DMS53 (cell line): ENCODE results near the gene TOP3B.

ENCODE experiments used
- DNase-seq: peaks from one replicate; lab custom pipeline; 2025; lab: John Stamatoyannopoulos, UW

Gene TOP3B

DNA sequence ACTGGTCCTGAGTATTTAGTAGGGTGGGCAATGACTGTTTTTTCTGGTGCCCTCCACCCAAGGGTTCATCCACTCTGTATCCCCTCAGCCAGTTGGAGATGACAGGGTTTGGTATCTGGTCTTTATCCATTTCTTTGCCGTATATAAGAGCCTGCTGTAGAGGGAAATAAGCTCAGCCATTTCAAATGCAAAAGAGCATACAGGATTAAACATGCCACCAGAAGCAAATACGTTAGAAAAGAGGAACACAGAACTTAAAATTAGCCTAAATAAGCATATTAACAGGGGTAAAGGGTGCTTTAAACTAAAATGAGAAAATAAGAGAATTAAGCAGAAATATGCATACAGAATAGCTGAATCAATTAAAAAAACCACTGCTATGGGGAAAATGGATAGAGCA, 27.8 kb upstream of the TOP3B start:
- no peak for DNase-seq

DNA sequence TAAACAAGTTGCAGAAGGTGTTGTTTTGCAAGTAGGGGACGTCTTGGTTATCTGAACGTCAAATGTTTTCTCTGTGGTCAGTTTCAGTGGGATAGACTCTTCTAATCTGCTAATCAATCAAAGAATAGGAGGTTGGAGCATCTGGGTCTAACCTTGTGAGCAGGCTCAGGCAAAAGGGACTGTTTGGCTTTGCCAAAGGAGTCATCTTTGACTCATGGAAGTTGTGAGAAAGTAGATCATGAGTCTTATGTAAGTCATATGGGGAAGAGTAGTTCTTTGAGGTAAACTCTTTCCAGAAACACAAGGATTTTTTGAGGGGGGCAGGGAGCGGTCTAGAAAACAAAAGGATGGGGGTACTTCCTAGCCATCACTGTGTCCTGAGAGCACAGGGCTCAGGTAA, 27.1 kb upstream of the TOP3B start:
- no peak for DNase-seq

DNA sequence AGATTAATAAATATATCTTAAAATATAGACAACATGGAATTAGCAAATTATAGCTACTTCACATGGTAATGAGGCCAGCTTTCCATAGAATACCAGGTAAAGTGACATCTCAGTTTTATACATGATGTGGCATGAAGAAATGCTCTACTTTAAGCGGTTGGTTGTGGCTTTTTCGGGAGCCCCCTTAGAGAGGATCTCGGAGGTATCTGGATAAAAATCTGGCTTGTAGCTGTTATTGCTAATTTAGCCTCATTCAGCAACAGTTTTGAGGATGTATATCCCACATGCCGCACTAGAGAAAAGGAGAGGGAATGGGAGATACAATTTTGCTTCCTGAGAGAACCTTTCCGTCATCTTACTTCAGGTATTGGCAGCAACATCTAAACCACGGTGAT, 24.0 kb upstream of the TOP3B start:
- no peak for DNase-seq

DNA sequence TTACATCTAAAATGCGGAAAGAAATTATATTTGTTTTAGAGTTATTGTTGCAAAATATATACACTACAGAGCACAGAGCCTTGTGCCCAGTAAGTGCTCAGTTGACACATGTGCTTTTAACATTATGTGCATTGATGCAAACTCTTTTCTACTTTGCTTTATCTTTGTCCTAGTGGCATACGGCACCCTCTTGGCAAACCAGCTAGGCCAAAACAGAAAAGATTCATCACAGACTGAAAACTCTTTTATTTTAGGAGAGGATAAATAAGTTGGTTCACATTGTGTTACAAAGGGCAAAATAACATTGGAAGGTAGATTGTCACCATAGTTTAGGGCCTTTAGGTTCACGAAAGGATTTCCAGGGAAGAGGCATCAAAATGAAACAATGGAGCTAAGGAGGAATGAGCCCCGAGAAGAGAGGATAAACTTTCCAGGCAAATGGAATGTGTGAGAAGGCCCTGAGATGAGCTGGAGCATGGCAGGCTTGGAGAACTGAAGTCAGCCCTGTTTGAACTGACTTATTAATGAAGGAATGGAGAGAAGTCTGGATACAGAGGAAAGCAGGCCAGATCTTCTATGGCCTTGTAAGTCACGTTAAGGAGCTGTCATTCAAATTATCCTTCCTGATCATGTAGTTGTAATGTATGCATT, 23.5 kb upstream of the TOP3B start:
- no peak for DNase-seq

DNA sequence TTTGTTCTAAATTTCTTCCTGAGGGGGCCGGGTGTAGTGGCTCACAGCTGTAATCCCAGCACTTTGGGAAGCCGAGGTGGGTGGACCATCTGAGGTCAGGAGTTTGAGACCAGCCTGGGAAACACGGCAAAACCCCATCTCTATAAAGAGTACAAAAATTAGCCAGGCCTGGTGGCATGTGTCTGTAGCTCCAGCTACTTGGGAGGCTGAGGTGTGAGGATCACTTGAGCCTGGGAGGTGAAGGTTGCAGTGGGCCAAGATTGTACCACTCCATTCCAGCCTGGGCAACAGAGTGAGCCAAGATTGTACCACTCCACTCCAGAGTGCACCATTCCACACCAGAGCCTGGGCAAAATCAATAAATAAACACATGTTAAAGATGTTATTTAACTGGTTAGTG, 20.6 kb upstream of the TOP3B start:
- DNase-seq = no peak

DNA sequence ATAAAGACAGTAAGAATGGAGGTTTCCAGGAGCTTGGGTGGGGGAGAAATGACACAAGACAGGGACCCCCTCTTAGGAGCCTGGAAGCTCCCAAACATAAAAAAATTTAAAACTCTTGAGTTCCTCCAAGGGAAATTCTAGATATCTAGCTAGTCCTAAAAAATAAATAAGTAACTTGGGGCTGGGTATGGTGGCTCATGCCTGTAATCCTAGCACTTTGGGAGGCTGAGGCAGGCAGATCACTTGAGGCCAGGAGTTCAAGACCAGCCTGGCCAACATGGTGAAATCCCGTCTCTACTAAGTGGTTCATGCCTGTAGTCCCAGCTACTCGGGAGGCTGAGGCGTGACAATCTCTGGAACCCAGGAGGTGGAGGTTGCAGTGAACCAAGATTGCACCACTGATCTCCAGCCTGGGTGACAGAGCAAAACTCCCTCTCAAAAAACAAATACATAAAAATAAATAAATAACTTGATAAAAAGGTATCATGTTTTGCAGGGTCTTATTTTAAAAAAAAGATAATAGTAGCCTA, 20.0 kb upstream of the TOP3B start:
- DNase-seq = no peak

DNA sequence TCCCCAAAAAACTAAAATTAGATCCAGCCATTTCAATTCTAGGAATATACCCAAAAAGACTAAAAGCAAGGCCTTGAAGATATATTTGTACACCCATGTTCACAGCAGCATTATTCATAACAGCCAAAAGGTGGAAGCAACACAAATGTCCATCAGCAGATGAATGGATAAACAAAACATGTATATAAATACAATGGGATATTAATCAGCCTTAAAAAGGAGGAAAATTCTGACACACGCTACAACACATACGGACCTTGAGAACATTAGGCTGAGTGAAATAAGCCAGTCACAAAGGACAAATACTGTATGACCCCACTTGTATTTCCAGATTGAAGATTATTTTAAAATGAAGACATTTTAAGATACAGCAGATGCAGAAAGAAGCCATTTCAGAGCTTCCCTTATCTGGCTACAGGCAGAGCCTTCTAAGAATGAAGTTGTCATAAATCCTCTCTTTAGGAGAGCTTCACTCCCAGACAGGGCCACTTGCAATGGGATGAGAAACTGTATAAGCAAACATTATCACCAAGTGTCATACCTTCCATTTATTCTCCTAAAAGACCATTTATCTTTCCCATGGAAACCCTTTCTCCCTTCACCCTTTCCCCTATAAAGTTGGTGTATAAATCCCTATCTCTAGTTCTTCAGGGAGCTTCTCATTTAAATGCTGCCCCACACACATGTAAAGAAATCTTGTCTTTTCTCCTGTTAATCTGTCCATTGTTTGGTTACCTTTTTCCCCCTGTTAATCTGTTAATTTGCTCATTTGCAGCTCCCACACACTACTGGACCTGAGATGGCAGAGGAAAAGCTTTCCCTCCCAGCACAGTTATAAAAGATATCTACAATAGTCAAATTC, 19.3 kb upstream of the TOP3B start:
- no peak for DNase-seq

DNA sequence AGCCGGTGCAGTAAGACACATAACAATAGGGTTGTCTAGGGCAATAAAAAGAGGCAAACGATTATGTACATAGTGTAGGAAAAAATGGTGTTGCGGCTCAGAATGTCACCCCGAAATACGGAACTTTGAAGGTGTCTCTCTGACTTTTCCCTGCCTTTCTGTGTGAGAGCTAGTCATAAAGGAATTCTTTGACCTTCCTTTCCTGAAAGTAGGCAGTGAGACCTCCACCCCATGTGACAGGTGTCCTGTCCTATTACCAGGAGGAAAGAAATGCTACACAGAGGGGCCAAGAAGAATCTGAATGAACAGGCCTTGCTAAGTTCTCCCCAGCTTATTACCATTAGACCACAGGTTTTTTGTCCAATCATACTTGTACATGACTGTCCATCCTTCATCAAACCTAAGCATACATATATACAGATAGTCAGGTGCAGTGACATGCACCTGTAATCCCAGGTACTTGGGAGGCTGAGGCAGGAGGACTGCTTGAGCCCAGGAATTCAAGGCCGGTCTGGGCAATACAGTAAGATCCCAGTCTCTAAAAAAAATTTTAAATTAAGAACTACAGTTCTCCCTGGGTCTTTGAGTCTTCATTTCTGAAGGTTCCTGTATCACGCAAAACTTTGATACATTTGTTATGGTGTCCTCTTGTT, 16.1 kb upstream of the TOP3B start:
- DNase-seq = no peak

DNA sequence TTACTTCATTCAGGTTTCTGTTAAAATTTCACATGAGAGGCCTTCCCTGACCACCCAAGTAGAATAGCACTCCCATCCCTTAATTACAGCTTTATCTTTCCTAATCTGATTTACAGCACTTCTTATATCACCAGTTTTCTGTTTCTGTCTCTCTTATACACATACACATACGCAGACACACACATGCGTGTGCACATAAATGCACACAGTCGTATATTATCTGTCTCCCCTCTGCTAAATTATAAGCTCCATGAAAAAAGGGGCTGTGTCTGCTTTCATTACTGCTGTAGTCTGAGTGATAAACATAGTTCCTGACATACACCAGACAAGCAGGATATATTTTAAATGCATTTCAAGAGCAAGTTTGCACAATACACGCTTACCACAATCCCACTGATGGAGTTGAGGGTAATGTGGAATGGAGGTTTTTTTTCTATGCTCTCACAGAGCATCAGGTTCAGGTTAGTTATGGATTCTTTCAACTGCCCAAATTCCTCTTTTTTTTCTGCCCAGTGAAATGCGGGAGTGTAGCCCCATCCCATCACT, 13.7 kb upstream of the TOP3B start:
- no peak for DNase-seq

DNA sequence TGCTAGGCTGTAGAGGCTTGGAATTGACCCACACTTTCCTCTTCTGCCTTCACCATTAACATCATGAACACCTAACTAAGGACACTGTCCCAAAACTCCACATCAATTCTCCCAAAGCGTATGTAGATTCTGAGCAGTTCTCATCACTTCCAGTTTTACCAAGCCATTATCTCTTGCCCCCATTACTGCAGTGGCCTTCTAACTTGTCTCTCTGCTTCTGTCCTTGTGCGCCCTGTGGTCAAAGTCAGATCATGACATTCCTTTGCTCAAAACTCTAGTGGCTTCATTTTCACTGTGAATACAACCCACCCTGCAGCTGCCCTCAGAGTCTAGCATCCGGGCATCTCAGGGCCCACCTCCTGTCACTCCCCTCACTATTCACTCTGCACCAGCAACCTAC, 13.1 kb upstream of the TOP3B start:
- no peak for DNase-seq

DNA sequence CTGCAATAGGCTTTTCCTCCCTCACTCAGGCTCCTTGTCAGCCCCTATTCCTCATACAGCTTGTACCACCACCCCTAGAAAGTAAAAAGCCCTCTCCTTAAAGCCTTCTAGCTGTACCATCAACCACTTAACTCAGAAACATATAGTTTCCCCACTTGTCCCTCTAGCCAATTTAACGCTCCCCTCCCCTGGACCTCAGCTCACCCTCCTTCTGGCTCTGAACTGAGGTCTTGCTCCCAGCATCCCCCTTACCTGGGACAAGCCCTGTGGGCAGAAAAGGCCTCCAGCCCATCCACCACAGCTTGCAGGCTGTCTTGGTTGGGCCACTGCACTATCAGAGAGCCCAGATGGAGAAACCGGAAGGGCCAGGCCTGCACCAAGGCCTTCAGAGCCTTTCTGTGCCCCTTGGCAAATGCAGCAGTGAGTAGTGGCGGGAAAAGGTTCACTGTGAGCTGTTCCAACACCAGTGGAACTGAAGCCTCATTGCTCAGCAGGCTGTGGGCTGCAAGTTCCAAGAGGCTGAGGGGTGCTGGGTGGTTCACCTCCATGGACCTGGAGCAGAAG, 12.4 kb upstream of the TOP3B start:
- DNase-seq = no peak

DNA sequence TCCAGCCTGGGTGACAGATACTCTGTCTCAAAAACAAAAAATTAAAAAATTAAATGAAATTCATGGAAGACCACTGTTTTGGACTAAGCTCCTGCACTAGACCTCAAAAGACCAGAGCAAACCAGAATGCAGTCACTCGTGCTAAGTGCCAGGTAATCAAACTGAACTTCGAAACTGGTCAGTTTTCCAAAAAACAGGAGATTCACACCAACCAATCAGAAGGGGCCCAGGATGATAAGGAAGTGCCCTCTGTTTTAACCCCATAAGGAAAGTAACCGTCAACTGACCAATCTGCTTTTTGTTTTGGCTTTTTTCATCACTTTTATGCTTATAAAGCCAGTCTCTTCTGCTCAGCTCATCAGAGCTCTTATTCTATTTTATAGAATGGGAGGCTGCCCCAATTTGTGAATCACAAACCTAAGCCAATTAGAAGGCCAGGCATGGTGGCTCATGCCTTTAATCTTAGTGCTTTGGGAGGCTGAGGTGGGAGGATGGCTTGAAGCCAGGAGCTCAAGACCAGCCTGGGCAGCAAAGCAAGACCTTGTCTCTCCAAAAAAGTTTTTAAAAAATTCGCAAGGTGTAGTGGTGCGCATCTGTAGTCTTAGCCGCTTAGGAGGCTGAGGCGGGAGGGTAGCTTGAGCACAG, 10.1 kb upstream of the TOP3B start:
- no peak for DNase-seq

DNA sequence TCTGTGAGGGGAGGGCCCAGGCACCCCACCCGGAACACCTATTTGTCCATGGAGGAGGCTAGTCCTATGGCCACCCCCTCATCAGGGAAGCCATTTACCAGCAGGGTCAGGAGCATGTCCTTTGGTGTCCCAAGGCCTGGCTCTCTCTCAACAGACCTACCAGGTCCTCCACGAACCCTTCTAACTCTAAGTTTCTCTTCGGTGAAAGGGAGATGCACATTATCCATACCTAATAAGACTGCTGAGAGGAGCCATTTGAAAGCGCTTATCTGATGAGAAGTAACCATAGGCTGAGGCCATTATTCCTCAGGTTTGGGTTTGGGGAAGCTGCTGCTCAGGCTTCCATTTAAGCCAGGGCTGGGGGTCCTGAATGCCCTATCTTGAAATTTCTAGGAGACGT, 9.2 kb upstream of the TOP3B start:
- no peak for DNase-seq

DNA sequence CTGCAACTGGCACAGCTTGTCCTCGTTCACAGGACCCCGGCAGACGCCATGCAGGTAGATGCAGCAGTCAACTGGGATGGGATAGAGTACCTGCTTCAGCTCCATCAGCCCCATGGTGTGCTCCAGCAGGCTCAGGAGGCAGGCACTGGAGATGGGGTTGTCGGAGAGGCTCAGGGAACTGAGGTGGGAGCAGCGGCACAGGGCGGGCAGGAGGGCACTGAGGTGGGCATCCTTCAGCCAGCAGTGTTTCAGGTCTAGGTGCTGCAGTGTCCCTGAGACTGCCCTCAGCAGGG, 8.7 kb upstream of the TOP3B start:
- DNase-seq = no peak

DNA sequence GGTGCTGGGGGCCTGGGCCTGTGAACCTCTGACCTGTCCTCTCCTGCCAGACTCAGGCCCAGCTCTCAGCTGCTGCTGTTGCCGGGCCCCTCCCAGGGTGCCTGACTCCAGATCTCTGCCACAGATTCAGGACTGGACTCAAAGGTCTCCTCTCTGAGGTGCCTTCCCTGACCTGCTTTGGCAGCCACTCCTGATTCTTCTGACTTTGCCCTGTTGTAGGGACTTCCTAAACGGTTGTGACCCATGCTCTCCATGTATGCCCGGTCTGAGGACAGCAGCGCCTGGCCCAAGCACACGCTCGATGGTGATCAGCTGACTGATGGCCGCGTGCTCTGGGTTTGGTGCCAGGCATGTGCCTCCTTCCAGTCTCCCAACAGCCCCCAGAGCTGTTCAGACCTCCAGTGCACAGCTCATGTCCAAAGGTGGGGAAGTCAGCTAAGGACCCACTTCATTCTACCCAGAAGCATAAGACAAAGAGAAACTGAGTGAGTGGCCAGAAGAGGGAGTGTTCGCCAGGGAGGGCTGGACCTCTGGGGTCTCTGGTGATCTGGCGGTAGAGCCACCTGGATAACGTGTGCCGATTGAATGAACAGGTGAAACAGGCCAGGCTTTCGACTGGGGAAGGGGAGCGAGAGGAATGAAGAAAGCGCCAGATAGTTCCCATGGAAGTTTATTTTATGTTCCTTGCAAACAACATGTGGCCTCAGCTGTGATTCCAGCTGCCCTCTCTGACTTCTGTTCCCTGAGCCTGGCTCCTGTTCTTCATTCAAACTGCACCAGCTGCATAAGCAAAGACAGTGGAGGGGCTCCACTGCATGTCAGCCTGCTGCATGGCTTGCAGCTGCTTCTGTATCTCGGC, 8.1 kb upstream of the TOP3B start:
- DNase-seq = no peak

DNA sequence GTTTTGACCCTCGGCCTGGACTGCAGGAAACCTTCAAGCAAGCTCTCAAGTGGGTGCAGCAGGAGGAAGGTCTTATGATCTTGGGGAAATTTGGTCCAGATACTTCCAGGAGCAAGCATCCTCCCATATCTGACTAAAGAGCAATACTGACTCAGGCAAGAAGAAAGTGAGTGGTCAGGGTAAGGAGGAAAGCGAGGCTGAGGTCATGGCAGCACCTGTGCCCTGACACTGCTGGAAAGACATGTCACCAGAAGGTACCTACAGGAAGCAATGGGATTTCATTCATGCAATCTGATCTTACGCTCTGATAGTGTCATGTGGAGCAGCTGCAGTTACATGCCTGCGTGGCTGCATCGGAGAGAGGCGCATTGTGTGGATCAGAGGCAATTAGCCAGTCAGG, 6.5 kb upstream of the TOP3B start:
- no peak for DNase-seq

DNA sequence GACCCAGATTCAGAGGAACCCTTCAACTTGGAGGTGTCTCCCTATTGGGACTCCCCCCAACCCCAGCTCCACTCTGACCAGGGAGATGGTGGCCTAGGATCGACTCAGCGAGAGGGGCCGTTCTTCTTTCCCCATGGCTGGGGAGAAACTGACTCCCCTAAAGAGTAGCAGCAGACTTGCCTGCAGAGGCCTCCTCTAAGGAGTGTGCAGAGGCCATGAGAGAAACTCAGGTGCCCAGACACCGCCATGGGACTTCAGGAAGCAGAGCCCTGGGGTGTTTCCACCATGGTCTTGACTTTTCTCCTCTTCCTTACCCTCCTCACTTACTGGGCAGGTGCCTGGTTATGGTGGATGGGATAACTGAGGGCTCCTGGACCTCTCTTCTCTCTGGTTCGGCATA, 2.6 kb upstream of the TOP3B start:
- no peak for DNase-seq

DNA sequence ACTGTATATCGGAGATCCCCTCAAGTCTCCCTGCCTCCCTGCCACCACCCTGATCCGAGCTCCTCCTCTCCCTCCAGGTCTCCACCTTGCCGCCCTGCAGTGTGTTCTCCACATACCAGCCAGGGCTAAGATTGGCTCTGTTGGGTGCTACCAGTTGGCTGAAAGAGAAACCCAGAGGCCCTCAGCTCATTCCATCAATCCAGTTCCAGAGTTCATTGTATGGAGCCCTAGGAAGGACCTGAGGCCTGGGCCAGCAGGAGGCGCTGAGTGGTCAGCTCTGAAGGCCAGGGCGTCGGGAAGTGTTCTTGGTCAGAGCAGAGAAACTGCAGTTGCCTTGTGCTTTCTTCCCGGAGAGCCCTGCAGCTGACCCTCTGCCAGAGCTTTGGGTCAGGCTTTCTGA, 2.2 kb upstream of the TOP3B start:
- peak; percentile 6 for DNase-seq

DNA sequence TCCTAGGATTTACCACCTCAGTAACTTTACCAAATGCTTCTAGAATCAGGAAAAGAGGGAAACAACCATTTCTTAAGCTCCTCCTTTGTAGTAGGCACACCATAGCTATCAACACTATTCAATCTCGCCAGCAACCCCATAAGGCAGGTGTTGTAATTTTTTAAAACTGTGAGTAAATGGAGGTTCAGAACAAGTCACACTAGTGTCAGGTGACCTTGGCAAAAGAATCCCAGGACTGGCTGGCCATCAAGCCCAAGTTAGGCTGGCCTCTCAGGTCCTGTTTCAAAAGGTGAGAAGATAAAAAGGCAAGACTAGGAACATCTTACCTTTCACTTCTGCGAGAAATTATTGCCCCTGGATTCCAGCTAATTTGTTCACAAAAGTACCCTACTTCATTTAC, 713 bp downstream of the TOP3B start:
- DNase-seq = no peak

DNA sequence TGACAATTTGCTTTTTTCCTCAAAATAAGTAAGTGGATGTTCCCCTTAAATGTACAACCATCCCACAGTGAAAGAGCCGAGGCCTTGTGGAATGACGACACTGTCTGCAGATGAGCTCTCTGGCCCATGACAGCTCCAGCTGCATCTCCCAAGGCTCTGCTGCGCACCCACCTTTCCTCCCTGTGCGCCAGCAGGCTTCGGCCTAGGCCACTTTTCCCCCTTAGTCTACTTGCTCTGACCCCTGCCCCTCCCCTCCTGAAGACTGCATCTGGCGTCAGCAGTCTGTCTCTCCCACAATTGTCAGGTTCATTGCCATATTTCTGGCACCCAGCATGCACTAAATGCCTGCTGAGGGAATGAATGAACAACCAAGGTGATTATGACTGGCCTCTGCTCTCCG, 2.0 kb downstream of the TOP3B start:
- DNase-seq = no peak
